ENCODE measurements around the gene NYNRIN.

DNA sequence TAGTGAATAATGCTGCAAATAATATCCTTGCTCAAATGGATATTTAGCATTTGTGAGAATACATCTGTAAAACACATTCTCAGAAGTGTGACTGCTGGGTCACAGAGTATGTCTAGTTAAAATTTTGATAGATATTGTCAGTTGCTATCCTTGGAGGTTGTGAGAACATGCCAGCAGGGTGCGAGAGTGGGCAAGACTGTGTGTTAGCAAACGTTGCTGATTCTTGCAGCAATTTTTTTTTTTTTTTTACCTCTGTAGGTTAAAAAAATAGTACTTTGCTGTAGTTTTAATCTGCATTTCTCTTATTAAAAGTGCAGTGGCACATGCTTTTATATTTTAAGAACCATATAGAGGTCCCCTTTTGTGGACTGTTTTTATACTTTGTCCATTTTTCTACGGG lies 4.5 kb upstream of the NYNRIN start:
- TF ChIP-seq, protein P1, sequence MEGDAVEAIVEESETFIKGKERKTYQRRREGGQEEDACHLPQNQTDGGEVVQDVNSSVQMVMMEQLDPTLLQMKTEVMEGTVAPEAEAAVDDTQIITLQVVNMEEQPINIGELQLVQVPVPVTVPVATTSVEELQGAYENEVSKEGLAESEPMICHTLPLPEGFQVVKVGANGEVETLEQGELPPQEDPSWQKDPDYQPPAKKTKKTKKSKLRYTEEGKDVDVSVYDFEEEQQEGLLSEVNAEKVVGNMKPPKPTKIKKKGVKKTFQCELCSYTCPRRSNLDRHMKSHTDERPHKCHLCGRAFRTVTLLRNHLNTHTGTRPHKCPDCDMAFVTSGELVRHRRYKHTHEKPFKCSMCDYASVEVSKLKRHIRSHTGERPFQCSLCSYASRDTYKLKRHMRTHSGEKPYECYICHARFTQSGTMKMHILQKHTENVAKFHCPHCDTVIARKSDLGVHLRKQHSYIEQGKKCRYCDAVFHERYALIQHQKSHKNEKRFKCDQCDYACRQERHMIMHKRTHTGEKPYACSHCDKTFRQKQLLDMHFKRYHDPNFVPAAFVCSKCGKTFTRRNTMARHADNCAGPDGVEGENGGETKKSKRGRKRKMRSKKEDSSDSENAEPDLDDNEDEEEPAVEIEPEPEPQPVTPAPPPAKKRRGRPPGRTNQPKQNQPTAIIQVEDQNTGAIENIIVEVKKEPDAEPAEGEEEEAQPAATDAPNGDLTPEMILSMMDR (IDR thresholded peaks at IDR 0.05): no peak
- TF ChIP-seq ZFX (IDR thresholded peaks at IDR 0.05; ENCODE audit: borderline replicate concordance): no peak
